HG03139 (cell line): ENCODE data around the gene ZFP57.
A peak's percentile ranks its signal among the peaks of the same experiment; 100 is the strongest.

ENCODE experiments used
- ATAC-seq: cut with Tn5 transposase; IDR thresholded peaks from one replicate; pipeline ENCODE4 v1.9.1; 2021; ENCODE audit not compliant: unreplicated experiment

The ZFP57 gene

DNA sequence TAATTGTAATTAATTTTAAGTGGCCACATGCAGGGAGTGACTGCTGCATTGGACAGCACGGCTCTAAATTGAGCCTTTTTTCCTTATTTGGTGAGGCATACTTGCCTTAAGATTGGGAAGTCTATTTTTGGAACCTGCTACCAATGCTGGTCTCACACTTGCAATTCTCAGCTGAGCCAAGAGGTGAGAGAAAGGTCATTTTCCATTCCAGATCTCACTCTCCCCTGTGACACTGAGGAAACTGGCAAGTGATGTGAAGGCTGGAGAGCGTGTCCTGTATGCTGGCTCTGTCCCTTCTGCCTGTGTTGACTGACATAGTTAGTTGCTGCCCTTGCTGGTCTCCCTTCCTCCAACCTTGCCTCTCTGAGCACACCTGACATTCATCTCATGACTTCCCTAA, 24.8 kb downstream of the ZFP57 start:
- no peak for ATAC-seq

DNA sequence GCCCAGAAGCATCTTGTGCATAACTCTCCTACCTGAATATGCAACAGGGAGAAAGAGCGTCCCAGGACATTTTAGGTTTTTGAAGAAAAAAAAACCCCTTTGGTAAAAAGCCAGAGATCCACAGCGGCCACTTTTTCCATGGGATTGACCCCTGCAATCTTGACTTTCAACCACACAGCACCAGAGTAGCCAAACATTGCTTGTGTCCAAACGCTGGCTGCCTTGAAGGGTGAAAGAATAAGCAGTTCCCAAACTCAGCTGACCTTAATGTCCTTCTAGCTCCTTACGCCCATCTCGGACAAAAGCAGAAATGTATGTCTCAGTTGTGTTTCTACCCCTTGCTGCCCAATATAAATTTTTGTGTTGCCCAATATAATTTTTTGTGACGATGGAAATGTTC, 25.3 kb downstream of the ZFP57 start:
- no peak for ATAC-seq

DNA sequence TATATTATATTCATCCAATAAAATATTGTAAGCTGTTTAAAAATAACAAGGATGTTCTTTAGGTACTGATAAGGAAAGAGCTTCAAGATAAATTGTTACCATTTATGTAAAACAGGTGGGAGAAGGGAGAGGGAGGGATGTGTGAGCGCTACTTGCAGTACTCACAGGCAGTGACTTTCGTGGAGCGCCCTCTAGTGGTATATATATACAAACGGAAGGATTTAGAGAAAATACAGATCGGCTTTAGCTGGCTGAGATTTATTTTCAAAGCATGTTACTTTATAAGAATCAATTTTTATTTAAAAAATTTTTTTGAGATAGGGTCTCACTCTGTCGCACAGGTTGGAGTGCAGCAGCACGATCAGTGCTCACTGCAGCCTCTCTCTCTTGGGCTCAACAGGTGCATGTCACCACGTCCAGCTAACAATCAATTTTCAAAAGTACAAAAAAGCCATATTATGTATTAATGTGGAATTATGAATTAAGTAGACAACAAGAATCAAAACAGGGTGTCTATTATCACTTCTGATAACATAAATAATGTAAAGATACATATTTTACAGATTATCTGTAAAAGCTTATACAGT, 27.4 kb downstream of the ZFP57 start:
- no peak for ATAC-seq

DNA sequence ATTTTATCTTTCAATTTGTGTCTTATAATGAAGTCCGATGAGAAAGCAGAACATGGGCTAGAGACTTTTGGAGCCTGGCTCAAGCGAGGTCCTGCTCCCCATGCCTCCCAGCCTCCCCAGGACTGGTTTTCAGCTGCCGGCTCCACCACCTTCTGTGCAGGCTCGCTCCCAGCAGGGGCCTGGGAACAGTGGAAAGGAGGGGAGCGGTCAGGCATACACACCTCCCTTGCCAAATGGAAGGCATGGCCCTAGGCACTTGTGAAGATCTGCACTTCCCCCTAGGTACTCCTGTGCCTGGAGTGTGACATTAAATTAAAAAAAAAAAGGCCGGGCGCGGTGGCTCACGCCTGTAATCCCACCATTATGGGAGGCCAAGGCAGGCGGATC, 28.8 kb downstream of the ZFP57 start:
- ATAC-seq, result no peak

DNA sequence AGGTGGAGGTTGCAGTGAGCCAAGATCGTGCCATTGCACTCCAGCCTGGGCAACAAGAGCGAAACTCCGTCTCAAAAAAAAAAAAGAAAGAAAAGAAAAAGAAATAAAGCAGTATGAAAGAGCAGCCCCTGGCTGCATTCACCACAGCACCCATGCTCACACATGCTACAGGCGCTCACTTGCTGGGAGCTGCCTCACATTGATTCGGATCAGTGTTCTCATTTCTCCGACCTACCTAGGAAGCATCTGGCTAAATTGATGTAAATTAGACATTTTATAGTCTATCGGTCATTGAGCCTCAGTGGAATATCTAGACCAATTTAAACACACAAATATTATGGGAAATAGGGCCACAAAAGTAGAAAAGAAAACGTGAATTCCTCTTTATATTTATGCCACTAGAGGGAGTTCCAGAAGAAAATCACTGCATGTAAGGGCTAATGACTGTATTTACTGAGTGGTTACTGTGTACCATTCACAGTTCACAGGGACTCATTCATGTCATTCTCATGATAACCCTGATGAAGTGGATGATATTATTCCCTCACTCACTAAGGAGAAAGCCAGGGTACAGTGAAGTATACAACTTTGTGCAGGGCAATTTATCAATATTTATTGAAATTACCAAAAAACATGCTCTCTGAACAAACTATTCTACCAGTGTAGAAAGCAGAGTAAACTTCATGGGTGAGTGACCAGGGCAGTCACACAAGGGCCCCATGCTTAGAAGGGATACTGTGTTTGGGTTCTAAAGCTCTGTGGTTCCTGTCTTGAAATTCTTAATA, 29.3 kb downstream of the ZFP57 start:
- no peak for ATAC-seq

DNA sequence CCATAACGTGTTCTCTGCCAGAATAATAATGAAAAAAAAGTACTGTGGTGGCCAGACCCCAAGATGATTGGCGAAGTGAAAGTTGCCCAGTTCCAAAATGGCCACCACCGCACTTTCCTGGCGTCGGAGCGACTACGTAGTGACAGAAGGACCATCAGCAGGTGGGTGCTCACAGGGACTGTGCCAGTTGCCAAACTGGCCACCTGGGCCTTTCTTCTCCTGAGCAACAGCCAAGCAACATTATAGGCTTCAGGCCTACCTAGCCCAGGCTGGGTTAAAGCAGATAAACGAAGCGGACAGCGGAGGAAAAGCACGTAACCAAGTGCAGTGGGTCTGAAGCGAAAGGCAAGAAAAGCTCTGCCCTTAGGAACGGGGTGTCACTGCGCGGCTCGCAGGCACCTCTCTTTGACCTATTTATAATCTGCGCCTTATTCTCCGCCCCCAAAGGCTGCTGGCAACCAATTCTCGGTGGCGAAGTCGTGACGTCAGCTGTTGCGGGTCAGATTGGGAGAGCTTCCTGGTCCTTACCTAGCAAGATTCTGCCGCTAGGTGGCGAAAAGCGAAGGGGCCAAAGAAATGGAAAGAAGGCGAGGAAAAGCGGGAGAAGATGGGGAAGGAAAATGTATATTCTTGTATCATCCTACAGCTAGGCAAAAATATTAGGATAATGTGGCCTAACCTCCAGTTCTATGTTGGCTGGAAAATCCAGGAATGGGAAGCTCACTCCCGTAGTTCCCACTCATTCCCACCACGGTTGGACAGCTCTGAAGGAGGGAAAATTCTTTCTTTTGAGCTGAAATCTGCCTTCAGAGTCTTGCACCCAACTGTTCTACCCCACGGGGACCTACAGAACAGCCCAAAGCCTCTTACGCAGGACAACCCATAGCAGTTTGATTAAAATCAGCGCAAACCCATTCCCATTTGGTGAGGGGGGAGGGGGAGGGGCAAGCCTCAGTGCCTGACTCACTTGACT, 31.0 kb downstream of the ZFP57 start:
- ATAC-seq, result peak; percentile 96

DNA sequence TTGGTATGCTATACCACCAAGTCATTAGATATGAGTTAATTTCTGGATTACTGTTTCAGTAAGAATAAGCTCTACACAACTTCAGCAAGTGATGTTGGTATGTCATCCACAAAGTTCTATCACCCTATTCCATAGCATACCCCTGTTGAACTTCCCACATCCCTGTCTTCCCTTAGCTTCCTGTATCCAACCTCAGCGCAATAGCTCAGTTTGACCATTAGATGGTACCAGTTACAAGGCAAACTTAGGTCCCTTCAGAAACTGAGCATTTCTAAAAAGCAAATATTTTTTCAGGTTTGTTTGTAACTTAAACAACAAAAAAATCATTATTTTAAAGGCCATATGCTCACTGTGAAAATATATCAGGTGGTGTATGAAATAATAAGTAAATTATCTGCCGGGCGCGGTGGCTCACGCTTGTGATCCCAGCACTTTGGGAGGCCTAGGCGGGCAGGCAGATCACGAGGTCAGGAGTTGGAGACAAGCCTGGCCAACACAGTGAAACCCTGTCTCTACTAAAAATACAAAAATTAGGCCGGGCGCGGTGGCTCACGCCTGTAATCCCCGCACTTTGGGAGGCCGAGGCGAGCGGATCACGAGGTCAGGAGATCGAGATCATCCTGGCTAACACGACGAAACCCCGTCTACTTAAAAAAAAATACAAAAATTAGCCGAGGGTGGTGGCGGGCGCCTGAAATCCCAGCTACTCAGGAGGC, 32.9 kb downstream of the ZFP57 start:
- ATAC-seq, result no peak

DNA sequence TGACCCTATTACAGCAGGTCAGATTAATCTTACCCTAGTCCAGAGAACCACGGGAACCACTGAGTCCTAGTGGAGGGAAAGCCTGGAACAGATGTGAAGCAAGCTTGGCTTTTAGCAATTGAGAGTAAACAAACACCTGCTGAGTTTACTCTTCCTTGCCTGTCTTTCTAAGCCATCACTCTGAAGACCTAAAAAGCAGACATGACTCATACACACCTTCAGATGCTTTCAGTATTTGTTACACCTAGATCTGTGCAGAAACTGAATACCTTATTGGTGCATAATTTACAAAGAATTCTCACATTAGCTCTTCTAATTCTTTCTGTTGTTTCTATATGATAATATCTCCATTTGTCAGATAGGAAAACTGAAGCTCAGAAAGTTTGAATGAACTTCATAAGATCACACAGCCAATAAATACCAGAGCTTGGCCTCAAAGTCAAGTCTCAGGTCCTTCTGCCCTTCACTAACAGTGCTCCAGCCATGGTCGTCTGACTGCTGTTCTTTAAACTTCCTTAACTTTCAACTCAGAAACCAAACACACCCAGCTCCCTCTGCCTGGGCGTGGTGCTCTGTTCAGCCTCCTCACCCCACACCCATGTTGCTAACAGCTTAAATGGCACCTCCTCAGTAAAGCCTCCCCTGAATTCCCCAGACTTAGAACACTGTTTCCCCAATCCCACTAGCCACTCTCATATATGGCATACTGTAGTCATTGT, 39.4 kb downstream of the ZFP57 start:
- ATAC-seq, result no peak

DNA sequence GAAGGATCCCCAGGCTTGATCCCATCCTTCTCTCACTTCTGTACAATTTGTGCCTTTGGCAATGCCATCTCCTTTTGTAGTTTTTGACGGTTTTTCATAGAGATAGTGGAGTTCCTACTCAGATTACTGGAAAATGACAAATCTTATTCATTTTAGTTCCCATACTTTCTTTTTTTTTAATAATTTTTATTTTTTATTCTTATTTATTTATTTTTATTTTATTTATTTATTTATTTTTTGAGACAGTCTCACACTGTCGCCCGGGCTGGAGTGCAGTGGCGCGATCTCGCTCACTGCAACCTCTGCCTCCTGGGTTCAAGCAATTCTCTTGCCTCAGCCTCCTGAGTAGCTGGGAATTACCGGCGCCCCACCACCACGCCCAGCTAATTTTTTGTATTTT, 43.7 kb downstream of the ZFP57 start:
- ATAC-seq, result no peak

DNA sequence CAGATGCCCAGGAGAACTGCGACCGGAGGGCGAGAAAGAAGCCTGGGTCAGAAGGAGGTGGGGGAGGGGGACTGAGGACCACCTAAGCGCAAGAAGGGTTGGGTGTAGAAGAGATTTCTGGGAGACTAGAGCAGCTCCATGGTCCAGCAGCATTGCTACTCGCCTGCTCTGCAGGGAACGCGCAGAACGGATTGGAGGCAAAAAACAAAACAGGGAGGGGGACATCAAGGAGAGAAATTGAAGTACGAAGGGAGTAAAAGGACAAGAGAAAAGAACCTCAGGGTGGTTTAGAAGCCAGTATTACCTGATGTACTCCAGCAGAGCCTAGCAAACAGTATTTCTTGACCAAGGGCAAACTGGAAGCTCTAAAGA, 47.4 kb downstream of the ZFP57 start:
- no peak for ATAC-seq

DNA sequence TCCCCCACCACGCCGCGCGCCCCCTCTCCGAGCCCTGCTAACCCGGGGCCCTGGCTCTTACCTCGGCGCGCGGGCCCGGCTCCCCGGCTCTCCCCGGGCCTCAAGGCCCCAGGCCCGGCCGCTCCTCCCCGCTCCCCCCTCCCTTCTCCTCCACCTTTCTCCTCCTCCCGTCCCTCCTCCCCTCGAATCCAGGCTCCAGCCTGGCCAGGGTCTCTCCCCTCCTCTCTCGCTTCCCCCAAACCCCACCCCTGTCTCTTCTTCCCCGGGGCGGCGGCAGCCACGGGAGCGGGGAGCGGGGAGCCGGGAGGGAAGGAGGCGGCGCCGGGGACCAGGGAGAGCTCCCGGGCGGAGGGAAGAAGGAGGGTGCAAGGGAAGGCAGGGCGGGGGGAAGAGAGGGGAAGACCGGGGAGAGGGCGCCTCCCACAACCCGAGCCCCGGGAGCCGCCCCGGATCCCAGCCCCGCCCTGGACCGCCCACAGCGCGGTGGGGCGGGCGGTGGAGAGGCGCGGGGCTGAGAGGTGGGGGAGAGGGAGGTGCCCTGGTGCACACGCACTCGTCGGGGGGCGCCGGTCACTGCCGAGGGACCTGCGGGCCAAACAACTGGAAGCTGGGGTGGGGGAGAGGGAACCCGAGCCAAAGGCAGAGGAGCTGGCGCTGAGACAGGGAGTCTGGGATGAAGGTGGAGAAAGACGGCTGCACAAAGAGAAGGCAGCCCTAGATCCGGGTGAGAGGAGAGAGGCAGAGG, 48.0 kb downstream of the ZFP57 start, which contains the start of gene GABBR1:
TSS of gene GABBR1 (minus strand) at position 395 of the 745 bp plus-strand sequence. CDS start 798 bp downstream, outside the sequence.
- peak; percentile 51 for ATAC-seq

DNA sequence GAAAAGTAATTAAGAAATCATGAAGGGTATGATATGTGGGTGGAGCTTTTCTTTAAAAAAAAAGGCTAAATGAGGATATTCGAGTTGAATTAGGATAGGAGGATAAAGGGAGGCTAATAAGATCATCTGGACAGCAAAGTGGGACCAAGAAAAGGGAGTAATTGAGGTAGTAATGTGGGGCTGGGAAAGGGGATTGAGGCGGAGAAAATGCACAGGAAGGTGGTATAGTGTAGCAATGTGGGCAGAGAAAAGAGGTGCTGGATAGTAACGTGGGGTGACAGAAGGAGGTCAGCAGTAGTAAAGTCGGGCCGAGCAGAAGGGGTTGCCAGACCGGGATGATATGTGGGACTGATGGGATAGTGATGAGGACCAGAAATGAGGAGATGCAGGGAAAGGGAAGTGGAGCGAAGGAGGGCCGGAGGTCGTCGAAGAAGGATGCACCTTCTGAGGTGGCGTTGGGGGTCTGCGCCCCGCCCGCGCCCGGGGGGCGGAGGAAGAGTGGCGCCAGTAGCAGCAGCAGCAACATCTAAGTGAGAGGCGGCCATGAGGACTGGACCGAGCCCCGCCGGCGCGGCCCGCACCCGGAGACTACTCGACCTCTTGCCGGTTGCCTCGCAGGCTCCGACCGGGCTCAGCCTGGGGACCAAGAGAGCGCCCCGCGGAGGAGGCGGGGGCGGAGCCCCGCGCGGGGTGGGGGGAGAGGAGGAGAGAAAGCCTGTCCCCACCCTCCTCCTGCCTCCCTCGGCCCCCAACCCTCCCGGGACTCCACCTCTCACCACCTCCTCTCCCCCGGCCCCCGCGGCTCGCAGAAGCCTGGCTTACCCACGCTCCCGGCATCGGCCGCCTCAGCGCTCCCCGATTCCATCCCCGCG, 48.9 kb downstream of the ZFP57 start:
- ATAC-seq, result no peak

DNA sequence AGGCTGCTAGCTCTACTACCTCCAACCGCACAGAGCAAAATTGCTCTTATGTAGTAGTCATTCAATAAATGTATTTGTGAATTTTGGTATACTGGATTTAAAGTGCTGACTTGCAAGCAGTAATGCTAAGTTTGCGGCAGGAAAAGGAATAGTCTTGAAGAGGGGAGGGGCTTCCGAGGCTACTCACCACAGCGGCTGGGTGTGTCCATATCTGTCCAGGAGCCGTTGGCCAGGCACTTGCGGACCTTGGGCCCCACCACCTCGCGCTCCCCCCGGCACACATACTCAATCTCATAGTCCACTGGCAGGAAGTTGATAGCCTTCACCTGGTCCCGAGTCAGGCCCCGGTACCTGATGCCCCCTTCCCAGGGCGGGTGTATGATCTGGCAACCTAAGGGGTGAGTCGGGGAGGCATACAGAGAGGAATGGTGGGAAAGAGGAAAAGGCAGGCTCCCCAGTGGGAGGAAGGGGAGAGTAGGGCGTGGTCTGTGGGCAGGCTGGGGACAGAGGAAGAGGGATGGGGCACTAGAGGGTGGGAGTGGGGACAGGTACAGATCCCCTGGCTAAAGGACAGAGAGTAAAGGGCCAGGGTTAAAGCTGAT, 49.6 kb downstream of the ZFP57 start:
- no peak for ATAC-seq

DNA sequence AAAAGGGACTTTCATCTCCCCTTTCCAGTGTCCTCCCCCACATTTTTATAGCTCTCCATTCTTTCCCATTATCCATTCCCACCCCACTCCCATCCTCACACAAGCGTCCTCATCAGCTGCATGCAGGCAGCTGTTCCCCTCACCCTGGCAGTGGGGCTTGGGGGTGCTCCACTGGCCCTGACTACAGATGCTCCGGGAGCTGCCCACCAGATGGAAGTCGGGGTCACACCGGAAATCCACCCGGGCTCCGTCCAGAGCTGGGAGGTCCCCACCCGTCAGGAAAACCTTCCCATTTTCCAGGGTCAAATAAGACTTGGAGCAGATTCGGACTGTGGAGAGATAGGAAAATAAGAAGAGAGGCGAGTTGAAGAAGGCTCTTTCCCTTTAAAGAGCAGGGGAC, 50.6 kb downstream of the ZFP57 start:
- no peak for ATAC-seq

DNA sequence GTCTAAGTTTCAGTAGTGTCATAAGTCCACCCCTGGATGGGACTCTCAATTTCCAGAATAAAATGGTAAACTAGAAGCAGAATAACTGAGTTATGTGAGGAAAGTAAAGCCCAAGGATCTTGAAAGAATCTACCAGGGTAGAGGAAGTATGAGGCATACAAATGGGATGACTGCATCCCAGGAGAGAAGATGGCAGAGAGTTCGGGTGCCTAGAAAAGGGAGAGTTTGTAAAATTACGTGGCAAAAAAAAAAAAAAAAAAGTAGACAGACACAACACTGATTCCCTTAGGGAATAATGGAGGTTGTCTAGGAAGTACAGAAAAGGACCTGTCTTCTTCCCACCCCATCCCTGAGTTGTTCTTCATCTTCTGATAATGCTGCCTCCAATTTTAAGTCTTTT, 51.4 kb downstream of the ZFP57 start:
- ATAC-seq, result no peak

DNA sequence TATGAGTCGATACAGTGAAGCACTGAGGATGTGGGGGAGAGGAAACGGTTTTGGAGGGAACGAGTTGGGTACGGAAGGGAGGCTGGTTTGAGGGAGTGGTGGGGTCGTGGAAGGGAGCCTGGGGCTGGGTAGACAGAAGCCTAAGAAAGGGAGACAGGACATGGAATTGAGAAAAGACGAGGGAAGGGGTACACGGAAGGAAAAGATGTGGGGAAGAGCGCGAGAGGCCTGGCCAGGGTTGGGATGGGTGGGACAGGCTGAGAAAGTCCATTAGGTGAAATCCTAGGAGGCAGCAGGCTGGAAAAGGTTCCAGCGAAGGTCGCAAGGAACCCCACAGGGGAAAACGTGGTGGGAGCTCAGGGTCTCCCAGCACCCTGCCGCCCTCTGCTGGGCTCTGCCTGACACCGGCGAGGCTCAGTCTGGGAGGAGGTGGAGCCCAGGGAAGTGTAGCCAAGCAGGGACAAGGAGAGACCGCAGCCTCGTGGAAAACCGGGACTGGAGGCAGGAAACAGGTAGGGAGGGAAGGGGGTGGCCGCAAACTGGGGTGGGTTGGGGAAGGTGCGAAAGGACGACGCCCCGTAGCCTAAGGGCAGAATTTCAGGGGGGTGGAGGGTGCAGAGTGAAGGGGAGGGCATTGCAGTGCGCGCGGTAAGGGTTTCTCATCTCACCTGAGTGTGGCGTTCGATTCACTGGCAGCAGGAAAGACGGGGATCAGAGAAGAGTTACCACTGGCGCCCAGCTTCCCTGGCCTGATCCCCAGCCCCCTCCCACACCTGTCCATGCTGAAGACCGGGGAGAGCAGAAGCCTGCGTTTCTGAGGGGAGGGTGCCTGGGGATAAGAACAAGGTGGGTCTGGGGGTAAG, 52.3 kb downstream of the ZFP57 start:
- ATAC-seq, result no peak

DNA sequence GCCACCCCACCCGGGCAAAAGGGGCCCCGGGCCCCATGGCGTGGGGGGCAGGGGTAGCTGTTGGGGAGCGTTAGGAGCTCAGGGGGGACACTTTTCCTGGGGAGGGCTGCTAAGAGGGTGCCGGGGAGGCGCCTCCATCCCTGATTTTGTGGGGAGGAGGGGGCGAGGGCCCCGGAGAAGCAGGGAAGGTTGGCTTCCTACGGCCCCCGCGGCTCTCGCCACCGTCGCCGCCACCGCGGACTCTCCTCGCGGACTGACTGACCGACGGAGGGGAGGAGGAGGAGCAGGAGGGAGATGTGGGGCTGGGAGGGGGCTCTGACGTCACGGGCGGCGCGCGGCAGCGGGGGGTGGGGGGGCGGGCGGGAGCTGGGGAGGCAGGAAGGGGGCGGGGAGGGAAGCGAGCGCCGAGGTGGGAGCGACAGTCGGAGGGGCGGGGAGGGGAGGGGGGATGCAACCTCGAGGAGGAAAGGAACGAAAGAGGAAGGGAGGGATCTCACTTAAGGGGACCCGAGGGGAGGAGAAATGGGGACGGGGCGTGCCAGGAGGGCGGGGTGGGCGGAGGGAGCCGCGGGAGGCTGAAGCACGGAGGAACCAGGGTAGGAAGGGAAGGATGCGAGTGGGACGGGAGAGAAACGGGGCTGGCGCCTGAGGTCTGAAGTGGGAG, 53.1 kb downstream of the ZFP57 start:
- no peak for ATAC-seq
